HPDE6-E6E7 (cell line): ENCODE results near the gene ZC3HAV1.
"Not testable (repeated sequence)": the region's sequence is repeated elsewhere in the genome, so short reads cannot be mapped to it uniquely, and the experiment has no call there.

Experiments used
- DNase-seq: peaks from one replicate; pipeline ENCODE4 v3.0.0; 2011; ENCODE audit warnings: missing footprints; ENCODE audit errors: extremely low spot score

The ZC3HAV1 gene

GRCh38 chr7:139054101-139054500 lies 55.4 kb downstream of the ZC3HAV1 start:
- no peak for DNase-seq

- no peak for DNase-seq
Observed at GRCh38 chr7:139051655-139052054, 57.9 kb downstream of the ZC3HAV1 start.

GRCh38 chr7:139049936-139050335 lies 59.6 kb downstream of the ZC3HAV1 start:
- no peak for DNase-seq

- no peak for DNase-seq
Observed at GRCh38 chr7:139049111-139049510, 60.4 kb downstream of the ZC3HAV1 start.

GRCh38 chr7:139047970-139048369 lies 61.5 kb downstream of the ZC3HAV1 start:
- no peak for DNase-seq

- DNase-seq: no peak
Observed at GRCh38 chr7:139046143-139046542, 63.4 kb downstream of the ZC3HAV1 start.

GRCh38 chr7:139044813-139045794 lies 64.4 kb downstream of the ZC3HAV1 start:
- DNase-seq: no peak

- no peak for DNase-seq
Observed at GRCh38 chr7:139043823-139044812, 65.4 kb downstream of the ZC3HAV1 start.

GRCh38 chr7:139041378-139042085 lies 68.0 kb downstream of the ZC3HAV1 start:
- DNase-seq: no peak

GRCh38 chr7:139038691-139039090 lies 70.8 kb downstream of the ZC3HAV1 start:
- DNase-seq: no peak

- DNase-seq: no peak
Observed at GRCh38 chr7:139036901-139037300, 72.6 kb downstream of the ZC3HAV1 start.

GRCh38 chr7:139035586-139036353 lies 73.8 kb downstream of the ZC3HAV1 start, which contains the start of gene ZC3HAV1L:
Gene ZC3HAV1L, minus strand, starts transcription at chr7:139036042. Its CDS starts 25 bp downstream, at chr7:139036017.
- peak; percentile 58 for DNase-seq

- no peak for DNase-seq
Observed at GRCh38 chr7:139034855-139035585, 74.5 kb downstream of the ZC3HAV1 start.

GRCh38 chr7:139034336-139034735 lies 75.2 kb downstream of the ZC3HAV1 start:
- DNase-seq: no peak

GRCh38 chr7:139033346-139034114 lies 76.0 kb downstream of the ZC3HAV1 start:
- DNase-seq: no peak

- DNase-seq: no peak
Observed at GRCh38 chr7:139032473-139032872, 77.0 kb downstream of the ZC3HAV1 start.

- DNase-seq: no peak
Observed at GRCh38 chr7:139029353-139029752, 80.2 kb downstream of the ZC3HAV1 start.

GRCh38 chr7:139026551-139026950 lies 83.0 kb downstream of the ZC3HAV1 start:
- DNase-seq: no peak

- not testable (repeated sequence) for DNase-seq
Observed at GRCh38 chr7:139025861-139026260, 83.7 kb downstream of the ZC3HAV1 start.
